ENCODE results near the gene SAFB2.

- TF ChIP-seq CTCF (IDR thresholded peaks at IDR 0.05) (no peak), POLR2A (IDR thresholded peaks at IDR 0.05) (no peak)
Measured at GRCh38 chr19:5553892-5554291, 68.7 kb downstream of the SAFB2 start.

Measured in tibial nerve (tissue), 3 donors.